Measurements from ENCODE around the gene KIF26A.

Gene KIF26A

GRCh38 chr14:104212206-104213095, 74.1 kb downstream of the KIF26A start:
- DNase-seq, result no peak

GRCh38 chr14:104213301-104214034, 75.1 kb downstream of the KIF26A start:
- no peak for DNase-seq

- DNase-seq, result no peak
These were observed 76.2 kb downstream of the KIF26A start for GRCh38 chr14:104214431-104215218.

- no peak for DNase-seq
These were observed 77.4 kb downstream of the KIF26A start for GRCh38 chr14:104215706-104216334.

- no peak for DNase-seq
These were observed 78.1 kb downstream of the KIF26A start for GRCh38 chr14:104216457-104216856.

GRCh38 chr14:104217486-104218360, 79.3 kb downstream of the KIF26A start:
- DNase-seq, result no peak

GRCh38 chr14:104218361-104219180, 80.2 kb downstream of the KIF26A start:
- DNase-seq, result no peak

GRCh38 chr14:104219731-104220214, 81.4 kb downstream of the KIF26A start:
- DNase-seq, result no peak

GRCh38 chr14:104220215-104221070, 82.1 kb downstream of the KIF26A start:
- no peak for DNase-seq

GRCh38 chr14:104221071-104221625, 82.8 kb downstream of the KIF26A start:
- DNase-seq, result no peak

GRCh38 chr14:104221636-104222369, 83.4 kb downstream of the KIF26A start:
- no peak for DNase-seq

- no peak for DNase-seq
These were observed 84.1 kb downstream of the KIF26A start for GRCh38 chr14:104222396-104223036.

GRCh38 chr14:104223101-104224041, 85.0 kb downstream of the KIF26A start:
- no peak for DNase-seq

GRCh38 chr14:104224131-104224505, 85.7 kb downstream of the KIF26A start:
- no peak for DNase-seq

GRCh38 chr14:104224506-104225277, 86.3 kb downstream of the KIF26A start:
- DNase-seq, result no peak

All from islet precursor cell (in vitro differentiated cells).